GM12865 (cell line): ENCODE results near the gene TSHZ2.
"Not testable (repeated sequence)": the region's sequence is repeated elsewhere in the genome, so short reads cannot be mapped to it uniquely, and the experiment has no call there.

Experiments
- DNase-seq: peaks from one replicate; pipeline ENCODE4 v3.0.0; 2010; ENCODE audit warnings: low read depth
- H3K4me3 ChIP-seq: 2 replicates; pipeline ENCODE4 v1.5.1; 2011; ENCODE audit warnings: mild to moderate bottlenecking, low read depth, low read length, control low read depth
- CTCF ChIP-seq: IDR thresholded peaks from 2 replicates; pipeline ENCODE4 v1.5.1; 2011; ENCODE audit warnings: low read length, control low read depth, low read depth, inconsistent platforms; ENCODE audit not compliant: insufficient read depth; ENCODE audit errors: missing control alignments

The TSHZ2 gene

GRCh38 chr20:53512076-53512475 is 539.9 kb downstream of the TSHZ2 start:
- no peak overlapping the region for H3K4me3 ChIP-seq
- no peak for TF ChIP-seq CTCF
- no peak for DNase-seq

GRCh38 chr20:53513168-53513488 is 541.0 kb downstream of the TSHZ2 start:
- no peak overlapping the region for H3K4me3 ChIP-seq
- DNase-seq, result no peak
- TF ChIP-seq CTCF, result no peak

GRCh38 chr20:53513489-53514298 is 541.5 kb downstream of the TSHZ2 start:
- H3K4me3 ChIP-seq, result no peak overlapping the region
- no peak for DNase-seq
- no peak for TF ChIP-seq CTCF

GRCh38 chr20:53515749-53516148 is 543.6 kb downstream of the TSHZ2 start:
- H3K4me3 ChIP-seq, result no peak overlapping the region
- TF ChIP-seq CTCF, result no peak
- no peak for DNase-seq

GRCh38 chr20:53517146-53517545 is 545.0 kb downstream of the TSHZ2 start:
- TF ChIP-seq CTCF, result no peak
- DNase-seq, result no peak
- no peak overlapping the region for H3K4me3 ChIP-seq

GRCh38 chr20:53521421-53521820 is 549.3 kb downstream of the TSHZ2 start:
- not testable (repeated sequence) for DNase-seq

GRCh38 chr20:53522026-53522425 is 549.9 kb downstream of the TSHZ2 start:
- no peak for DNase-seq
- H3K4me3 ChIP-seq, result no peak overlapping the region
- no peak for TF ChIP-seq CTCF

More at GRCh38 chr20:53521421-53521820, 549.3 kb downstream of the TSHZ2 start:
- not testable (repeated sequence) for H3K4me3 ChIP-seq
